PC-9 (cell line): ENCODE data around the gene MSH2. TPM values are rescaled to one million over a fixed set of nuclear protein-coding genes. Genes with fewer than 3 reads are reported as not detected.
A peak's percentile ranks its signal among the peaks of the same experiment; 100 is the strongest.

Experiments
- BruUV-seq: library from RNA; stranded (reverse); fragments of 400-500 nt; replicated peaks from 2 replicates; lab custom pipeline; 2021; lab: Mats Ljungman, UMichigan
- CTCF ChIA-PET: fragments of 300-600 bp; sonication (Branson Sonifier 250); formaldehyde crosslinking; loops from one replicate; lab custom pipeline; 2022; ENCODE audit warnings: antibody characterized with exemption; lab: Charles Lee
- POLR2A ChIA-PET: fragments of 300-600 bp; sonication (Branson Sonifier 250); formaldehyde crosslinking; loops from one replicate; lab custom pipeline; 2022; ENCODE audit warnings: antibody characterized with exemption; ENCODE audit not compliant: unreplicated experiment; lab: Charles Lee
- DNase-seq, 2 experiments: peaks; one replicate each; pipeline versions ENCODE4 v3.0.0 to v3.0.0-alpha.2; 2015 to 2022; ENCODE audit warnings: mixed read lengths in 1 of 2
- H2AFZ ChIP-seq: fragments of 200-600 bp; sonication (generic); 2 replicates; pipeline ENCODE4 v1.8.1; 2017; ENCODE audit warnings: antibody characterized with exemption
- H3F3A ChIP-seq: fragments of 200-600 bp; sonication (generic); 2 replicates; pipeline ENCODE4 v1.8.1; 2017; ENCODE audit warnings: antibody characterized with exemption, mild to moderate bottlenecking, low read depth; ENCODE audit not compliant: insufficient read depth
- H3K27ac ChIP-seq: fragments of 200-600 bp; sonication (generic); 2 replicates; pipeline ENCODE4 v1.6.1; 2016; ENCODE audit warnings: mixed run types
- H3K27me3 ChIP-seq: fragments of 200-600 bp; sonication (generic); 2 replicates; pipeline ENCODE4 v1.6.1; 2016; ENCODE audit warnings: low read depth, mixed run types; ENCODE audit not compliant: insufficient read depth
- H3K36me3 ChIP-seq: fragments of 200-600 bp; sonication (generic); 2 replicates; pipeline ENCODE4 v1.6.1; 2016; ENCODE audit warnings: low read depth, mixed run types
- H3K4me1 ChIP-seq: fragments of 200-600 bp; sonication (generic); replicated peaks from 2 replicates; pipeline ENCODE4 v1.6.1; 2016; ENCODE audit warnings: mixed run types; ENCODE audit not compliant: insufficient read depth
- H3K4me2 ChIP-seq: fragments of 200-600 bp; sonication (generic); 2 replicates; pipeline ENCODE4 v1.6.1; 2017; ENCODE audit warnings: mixed run types
- H3K4me3 ChIP-seq: fragments of 200-600 bp; sonication (generic); 2 replicates; pipeline ENCODE4 v1.6.1; 2016; ENCODE audit warnings: mixed run types
- H3K79me2 ChIP-seq: fragments of 200-600 bp; sonication (generic); 2 replicates; pipeline ENCODE4 v1.6.1; 2017; ENCODE audit warnings: low read depth, mixed run types
- H3K9me2 ChIP-seq: fragments of 200-600 bp; sonication (generic); 2 replicates; pipeline ENCODE4 v1.8.1; 2017; ENCODE audit warnings: mild to moderate bottlenecking; ENCODE audit not compliant: insufficient read depth
- H3K9me3 ChIP-seq: fragments of 200-600 bp; sonication (generic); 2 replicates; pipeline ENCODE4 v1.8.1; 2016; ENCODE audit warnings: low read depth; ENCODE audit not compliant: insufficient read depth
- H4K20me1 ChIP-seq: fragments of 200-600 bp; sonication (generic); 2 replicates; pipeline ENCODE4 v1.8.1; 2017; ENCODE audit not compliant: insufficient read depth
- CTCF ChIP-seq: fragments of 200-600 bp; sonication (generic); conservative IDR thresholded peaks from 2 replicates; pipeline ENCODE4 v1.6.1; 2017; ENCODE audit warnings: mixed run types, antibody characterized with exemption, mild to moderate bottlenecking, moderate library complexity
- EZH2 ChIP-seq: fragments of 200-600 bp; sonication (generic); IDR thresholded peaks from 2 replicates; pipeline ENCODE4 v1.8.0; 2017; ENCODE audit warnings: antibody characterized with exemption, low read depth
- intact Hi-C: fragments of 100-400 bp; cut with micrococcal nuclease; formaldehyde crosslinking; loops from one replicate; pipeline ENCODE4 v1.10.0; 2022; ENCODE audit not compliant: unreplicated experiment
- total RNA-seq: library from RNA; stranded (reverse); gene quantifications from 2 replicates; pipeline ENCODE4 v1.2.3, GENCODE V29; 2021

MSH2 gene
- total RNA-seq, 1 experiment from 2014 or later, result 54.2 TPM

DNA sequence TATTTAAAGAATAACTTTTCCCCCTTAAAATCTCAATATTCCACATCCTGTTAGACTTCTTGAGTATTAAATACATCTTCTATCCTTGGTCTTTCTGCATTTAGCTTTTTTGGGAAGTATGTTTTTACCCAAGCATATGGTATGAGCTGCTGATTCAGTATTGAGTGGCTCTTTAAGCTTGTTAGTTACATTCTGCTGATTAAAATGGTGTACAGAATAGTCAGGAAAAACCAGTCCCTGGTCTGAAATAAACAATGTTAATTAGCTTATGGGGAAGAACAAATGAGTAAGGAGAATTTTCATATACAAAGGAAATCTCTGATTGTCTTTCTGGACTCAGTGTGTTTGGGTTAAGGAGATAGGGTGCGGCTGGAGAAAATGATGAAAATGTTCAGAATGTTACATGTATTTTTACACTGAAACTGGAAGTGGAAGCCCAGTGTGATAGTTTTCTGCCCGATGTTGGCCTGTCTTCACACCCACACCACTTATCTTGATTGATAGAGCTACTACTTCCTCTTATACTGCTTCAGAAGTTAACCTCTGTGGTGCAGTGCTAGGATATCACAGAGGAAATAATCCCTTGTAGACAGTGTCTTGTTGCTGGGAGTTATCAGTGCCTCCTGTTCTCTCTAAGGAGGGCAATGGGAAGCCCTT is 84.0 kb downstream of the MSH2 start:
- intact Hi-C loops, result no loop called here
- CTCF ChIA-PET, result no interaction called here
- H3K27me3 ChIP-seq, result no peaks in the 10 kb centered on the region
- no peak overlapping the region for H3K4me2 ChIP-seq
- no peaks in the 10 kb centered on the region for H3K79me2 ChIP-seq
- no peaks in the 10 kb centered on the region for H3K9me2 ChIP-seq
- H4K20me1 ChIP-seq, result no peaks in the 10 kb centered on the region
- H2AFZ ChIP-seq, result no peak overlapping the region
- peaks cover 26% of the 10 kb centered on the region for H3F3A ChIP-seq
- peaks cover 17% of the 10 kb centered on the region for H3K36me3 ChIP-seq
- POLR2A ChIA-PET, result no interaction called here
- BruUV-seq, result no TSS peak
- H3K27ac ChIP-seq, result no peak overlapping the region
- no peaks in the 10 kb centered on the region for H3K9me3 ChIP-seq
- DNase-seq, result no peak
- H3K4me3 ChIP-seq, result no peak overlapping the region
- TF ChIP-seq EZH2 (no peak), CTCF (no peak)
- H3K4me1 ChIP-seq, result peaks cover 15% of the 10 kb centered on the region

DNA sequence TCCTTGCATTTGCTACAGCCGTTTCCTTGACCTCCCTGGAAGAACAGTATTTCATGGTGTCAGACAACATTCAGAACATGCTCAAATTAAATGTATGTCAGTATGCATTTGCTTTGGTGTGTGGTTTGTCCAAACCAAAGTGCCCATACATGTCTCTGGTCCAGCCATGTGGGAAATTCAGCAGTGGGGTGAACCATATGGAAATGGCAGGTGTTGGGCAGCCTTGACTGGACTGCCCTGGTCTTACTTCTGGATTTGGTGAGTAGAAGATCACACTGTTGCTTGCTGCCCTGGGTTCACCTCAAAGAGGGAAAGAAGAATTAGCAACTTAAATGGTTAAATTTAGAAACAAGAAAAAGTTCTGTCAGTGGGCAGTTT is 84.5 kb downstream of the MSH2 start:
- Histone ChIP-seq H3K4me2 (no peak overlapping the region), H3K36me3 (peaks cover 17% of the 10 kb centered on the region), H3K4me1 (peaks cover 15% of the 10 kb centered on the region), H3K4me3 (no peak overlapping the region), H4K20me1 (no peaks in the 10 kb centered on the region), H3K79me2 (no peaks in the 10 kb centered on the region), H3K9me2 (no peaks in the 10 kb centered on the region), H3K9me3 (no peaks in the 10 kb centered on the region), H3K27me3 (no peaks in the 10 kb centered on the region), H3K27ac (no peak overlapping the region), H2AFZ (no peak overlapping the region), H3F3A (peaks cover 26% of the 10 kb centered on the region)
- no TSS peak for BruUV-seq
- DNase-seq, result no peak
- POLR2A ChIA-PET, result no interaction called here
- intact Hi-C loops, result no loop called here
- TF ChIP-seq CTCF (no peak), EZH2 (no peak)
- CTCF ChIA-PET, result no interaction called here

DNA sequence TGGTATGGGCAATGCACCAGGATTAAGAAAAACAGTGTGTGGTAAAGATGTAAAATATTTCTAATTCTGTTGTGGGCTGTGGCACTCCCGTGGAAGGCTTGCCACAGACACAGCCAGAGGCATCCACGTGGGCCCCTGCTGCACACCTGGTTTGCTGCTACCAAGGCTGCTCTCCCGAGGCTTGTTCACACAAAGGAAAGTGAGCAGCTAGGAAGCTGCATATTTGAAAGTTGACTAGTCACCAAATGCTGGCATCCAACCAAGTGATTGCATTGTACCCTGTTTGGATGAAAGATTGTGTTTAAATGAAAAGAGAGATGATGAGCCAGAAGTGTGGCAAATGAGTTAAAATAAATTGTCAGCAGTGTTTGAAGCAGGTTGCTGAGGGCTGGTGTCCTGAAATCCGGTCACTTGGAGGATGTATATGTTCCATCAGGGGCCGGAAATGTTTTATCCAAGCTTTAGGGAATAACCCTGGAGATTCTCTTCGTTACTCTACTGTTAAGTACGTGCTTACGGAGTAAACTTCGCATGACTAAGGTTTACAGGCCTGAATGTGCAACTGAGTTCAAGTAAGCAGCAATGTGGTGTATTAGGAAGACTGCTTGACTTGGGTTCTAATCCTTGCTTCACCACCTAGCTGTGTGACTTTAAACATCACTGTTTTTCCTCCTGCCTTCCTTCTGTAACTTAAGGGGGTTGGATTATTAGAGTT is 86.1 kb downstream of the MSH2 start:
- H3K4me1 ChIP-seq, result peaks cover 15% of the 10 kb centered on the region
- no peak overlapping the region for H2AFZ ChIP-seq
- no peaks in the 10 kb centered on the region for H3K27me3 ChIP-seq
- no peaks in the 10 kb centered on the region for H3K9me3 ChIP-seq
- peak; percentile 80 to 91 for DNase-seq
- peak overlapping the region; percentile 24 for H3K27ac ChIP-seq
- intact Hi-C loops, result loop anchor here (2.0 kb wide), 1 partner anchor 278 kb away; no protein-coding TSS in a partner anchor
- H3K4me3 ChIP-seq, result no peak overlapping the region
- no peaks in the 10 kb centered on the region for H3K79me2 ChIP-seq
- peaks cover 12% of the 10 kb centered on the region for H3K36me3 ChIP-seq
- no peaks in the 10 kb centered on the region for H4K20me1 ChIP-seq
- POLR2A ChIA-PET, result interaction anchor here (0.6 kb wide), 1 partner anchor 144 kb away, joined by 10 read pairs; no protein-coding TSS in a partner anchor
- peaks cover 26% of the 10 kb centered on the region for H3F3A ChIP-seq
- BruUV-seq, result no TSS peak
- no peaks in the 10 kb centered on the region for H3K9me2 ChIP-seq
- TF ChIP-seq EZH2 (no peak), CTCF (no peak)
- CTCF ChIA-PET, result interaction anchor here (0.6 to 0.7 kb wide), 3 partner anchors 257 to 952 kb away, joined by 3 to 23 read pairs (median 4); no protein-coding TSS in a partner anchor
- H3K4me2 ChIP-seq, result no peak overlapping the region
